ENCODE data around the gene CPLX1. TPM values are rescaled to one million over a fixed set of nuclear protein-coding genes. Genes with fewer than 3 reads are reported as not detected.

The CPLX1 gene
- total RNA-seq, 4 donors from 2014 or later = 0.31 to 0.96 (median 0.54) TPM; not detected in 1

DNA sequence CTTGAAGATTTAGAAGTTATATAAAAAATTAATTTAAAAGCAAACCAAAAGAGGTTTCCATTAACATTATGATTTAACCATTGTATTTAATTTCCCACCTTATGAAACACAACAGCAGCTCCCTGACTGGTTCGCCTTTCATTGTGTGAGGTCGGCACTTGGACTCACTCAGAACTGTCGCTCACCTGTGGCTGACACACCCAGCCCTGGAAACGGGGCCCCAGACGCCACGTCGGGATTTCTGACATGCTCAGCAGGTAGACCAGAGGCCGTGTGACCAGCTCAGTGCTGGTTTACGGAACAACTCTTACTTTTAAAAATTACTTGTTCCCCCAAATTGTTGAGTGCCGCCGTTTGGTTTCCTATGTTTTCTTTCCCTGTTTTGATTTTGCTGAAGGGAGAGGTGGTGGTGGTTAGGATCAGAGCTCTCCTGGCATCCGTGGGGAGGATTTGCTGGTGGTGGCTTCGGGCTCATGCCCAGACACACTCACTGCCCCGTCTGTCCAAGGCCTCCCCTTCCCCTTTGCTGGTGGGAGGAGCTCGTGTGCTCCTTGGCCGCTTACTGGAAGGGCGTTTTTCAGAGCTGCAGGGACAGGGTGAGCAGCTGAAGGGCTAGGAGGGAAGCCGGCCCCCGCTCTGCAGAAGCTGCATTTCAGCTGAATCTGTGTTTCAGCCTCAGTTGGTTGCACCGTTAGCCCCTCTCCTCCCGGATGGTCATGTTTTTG is 59.2 kb downstream of the CPLX1 start:
- H3K4me1 ChIP-seq = peaks cover 0 to 25% (median 0%) of the 10 kb centered on the region in 3 donors
- WGBS, 2 donors (ENCODE audit: low coverage in 1 of 2) = 78 to 85% methylated on average over 13 to 17 of the region's 21 CpGs
- no peak overlapping the region for H3K4me3 ChIP-seq
- H3K9me3 ChIP-seq = peaks cover 0 to 13% (median 0%) of the 10 kb centered on the region in 3 donors
- no peaks in the 10 kb centered on the region for H3K27me3 ChIP-seq
- ATAC-seq = no peak
- H3K27ac ChIP-seq = peak overlapping the region in 1 of 4 donors; percentile 13
- TF ChIP-seq POLR2AphosphoS5 (IDR thresholded peaks at IDR 0.05) = no peak
- TF ChIP-seq POLR2A (IDR thresholded peaks at IDR 0.05) = no peak
- no peak for TF ChIP-seq EP300 (IDR thresholded peaks at IDR 0.05)
- peaks cover 0 to 91% of the 10 kb centered on the region in 2 donors for H3K36me3 ChIP-seq

DNA sequence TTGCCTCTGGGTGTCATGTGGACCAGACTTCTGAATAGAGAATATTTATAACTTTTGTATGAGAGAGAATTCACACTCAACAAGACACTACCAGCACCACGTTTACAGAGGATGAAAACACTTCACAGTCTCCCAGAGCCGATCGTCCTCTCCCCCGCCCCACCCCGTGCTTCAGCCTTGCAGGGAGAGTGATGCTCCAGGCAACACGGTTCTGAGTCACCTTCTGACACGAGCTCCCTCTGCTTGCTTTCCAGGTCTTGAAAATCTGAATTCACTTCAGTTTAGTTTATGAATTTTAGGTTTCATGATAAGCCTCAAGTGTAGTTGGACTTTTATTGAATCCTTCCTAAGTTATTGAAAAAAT is 59.8 kb downstream of the CPLX1 start:
- H3K36me3 ChIP-seq = peaks cover 0 to 94% of the 10 kb centered on the region in 2 donors
- H3K9me3 ChIP-seq = peaks cover 0 to 13% (median 0%) of the 10 kb centered on the region in 3 donors
- H3K27me3 ChIP-seq = no peaks in the 10 kb centered on the region
- TF ChIP-seq POLR2AphosphoS5 (IDR thresholded peaks at IDR 0.05) (no peak), CTCF (IDR thresholded peaks at IDR 0.05) (no peak)
- ATAC-seq = no peak
- H3K4me1 ChIP-seq = peaks cover 0 to 21% (median 0%) of the 10 kb centered on the region in 3 donors
- H3K4me3 ChIP-seq = no peak overlapping the region
- H3K27ac ChIP-seq = no peak overlapping the region
- 74% methylated on average over 6 of the region's 7 CpGs; no CpG with 5 or more reads in 1 of the 2 donors for WGBS, 2 donors (ENCODE audit: low coverage in 1 of 2)

- no peak for ATAC-seq
Observed at GRCh38 chr4:764405-765169, 61.3 kb downstream of the CPLX1 start.

GRCh38 chr4:763922-764321 is 62.0 kb downstream of the CPLX1 start:
- no peak for TF ChIP-seq CTCF (IDR thresholded peaks at IDR 0.05)
- no peak for TF ChIP-seq EP300 (IDR thresholded peaks at IDR 0.05)
- TF ChIP-seq POLR2A (IDR thresholded peaks at IDR 0.05) = no peak
- no peak for TF ChIP-seq POLR2AphosphoS5 (IDR thresholded peaks at IDR 0.05)
- Histone ChIP-seq H3K9me3 (peaks cover 0 to 13% (median 0%) of the 10 kb centered on the region in 3 donors), H3K4me1 (peaks cover 0 to 11% (median 0%) of the 10 kb centered on the region in 3 donors), H3K4me3 (no peak overlapping the region), H3K36me3 (peaks cover 0 to 88% of the 10 kb centered on the region in 2 donors), H3K27me3 (no peaks in the 10 kb centered on the region), H3K27ac (no peak overlapping the region)
- WGBS, 2 donors (ENCODE audit: low coverage in 1 of 2) = 87 to 100% methylated on average over 3 of the region's 11 CpGs
- ATAC-seq = no peak

More at GRCh38 chr4:764405-765169, 61.3 kb downstream of the CPLX1 start:
- TF ChIP-seq POLR2AphosphoS5 (IDR thresholded peaks at IDR 0.05) (no peak), POLR2A (IDR thresholded peaks at IDR 0.05) (no peak)
- Histone ChIP-seq H3K9me3 (peaks cover 0 to 13% (median 0%) of the 10 kb centered on the region in 3 donors), H3K27me3 (no peaks in the 10 kb centered on the region), H3K4me3 (no peak overlapping the region), H3K27ac (no peak overlapping the region), H3K4me1 (peaks cover 0 to 14% (median 0%) of the 10 kb centered on the region in 3 donors), H3K36me3 (peaks cover 0 to 94% of the 10 kb centered on the region in 2 donors)
- 89% methylated on average over 3 of the region's 16 CpGs; no CpG with 5 or more reads in 1 of the 2 donors for WGBS, 2 donors (ENCODE audit: low coverage in 1 of 2)

- H3K9me3 ChIP-seq = peaks cover 0 to 13% (median 0%) of the 10 kb centered on the region in 3 donors
- peaks cover 0 to 81% of the 10 kb centered on the region in 2 donors for H3K36me3 ChIP-seq
- no peak overlapping the region for H3K27ac ChIP-seq
- H3K4me3 ChIP-seq = no peak overlapping the region
- 87 to 90% methylated on average over 4 to 8 of the region's 23 CpGs for WGBS, 2 donors (ENCODE audit: low coverage in 1 of 2)
- no peak for ATAC-seq
- peaks cover 0 to 11% (median 0%) of the 10 kb centered on the region in 3 donors for H3K4me1 ChIP-seq
- H3K27me3 ChIP-seq = no peaks in the 10 kb centered on the region
- no peak for TF ChIP-seq EP300 (IDR thresholded peaks at IDR 0.05)
- TF ChIP-seq POLR2AphosphoS5 (IDR thresholded peaks at IDR 0.05) = no peak
- no peak for TF ChIP-seq CTCF (IDR thresholded peaks at IDR 0.05)
- TF ChIP-seq POLR2A (IDR thresholded peaks at IDR 0.05) = no peak
Observed at GRCh38 chr4:763191-763810, 62.6 kb downstream of the CPLX1 start.

Measured in gastroesophageal sphincter (tissue), 4 donors.